PC-3 (cell line): ENCODE data around the gene ITSN1.
"Not testable (repeated sequence)": the region's sequence is repeated elsewhere in the genome, so short reads cannot be mapped to it uniquely, and the experiment has no call there.

ENCODE experiments used
- CTCF ChIP-seq: fragments of 300-600 bp; sonication (generic); conservative IDR thresholded peaks from 2 replicates; pipeline ENCODE4 v1.5.1; 2017; ENCODE audit warnings: antibody characterized with exemption, low read depth, mild to moderate bottlenecking, low read length
- EZH2 ChIP-seq: fragments of 300-600 bp; sonication (generic); IDR thresholded peaks from one replicate; pipeline ENCODE4 v1.6.1; 2017; ENCODE audit warnings: antibody characterized with exemption, mild to moderate bottlenecking, low read length; ENCODE audit not compliant: unreplicated experiment

- not testable (repeated sequence) for TF ChIP-seq CTCF, EZH2
Observed at GRCh38 chr21:33617565-33617964, 24.7 kb upstream of the ITSN1 start.
